ENCODE data around the gene SOX13. TPM values are rescaled to one million over a fixed set of nuclear protein-coding genes. Genes with fewer than 3 reads are reported as not detected.

Gene SOX13
- polyA plus RNA-seq, 1 donor (not counting 4 experiments of a cell fraction or from before 2014, with no cell fraction given), result 4.9 TPM

DNA sequence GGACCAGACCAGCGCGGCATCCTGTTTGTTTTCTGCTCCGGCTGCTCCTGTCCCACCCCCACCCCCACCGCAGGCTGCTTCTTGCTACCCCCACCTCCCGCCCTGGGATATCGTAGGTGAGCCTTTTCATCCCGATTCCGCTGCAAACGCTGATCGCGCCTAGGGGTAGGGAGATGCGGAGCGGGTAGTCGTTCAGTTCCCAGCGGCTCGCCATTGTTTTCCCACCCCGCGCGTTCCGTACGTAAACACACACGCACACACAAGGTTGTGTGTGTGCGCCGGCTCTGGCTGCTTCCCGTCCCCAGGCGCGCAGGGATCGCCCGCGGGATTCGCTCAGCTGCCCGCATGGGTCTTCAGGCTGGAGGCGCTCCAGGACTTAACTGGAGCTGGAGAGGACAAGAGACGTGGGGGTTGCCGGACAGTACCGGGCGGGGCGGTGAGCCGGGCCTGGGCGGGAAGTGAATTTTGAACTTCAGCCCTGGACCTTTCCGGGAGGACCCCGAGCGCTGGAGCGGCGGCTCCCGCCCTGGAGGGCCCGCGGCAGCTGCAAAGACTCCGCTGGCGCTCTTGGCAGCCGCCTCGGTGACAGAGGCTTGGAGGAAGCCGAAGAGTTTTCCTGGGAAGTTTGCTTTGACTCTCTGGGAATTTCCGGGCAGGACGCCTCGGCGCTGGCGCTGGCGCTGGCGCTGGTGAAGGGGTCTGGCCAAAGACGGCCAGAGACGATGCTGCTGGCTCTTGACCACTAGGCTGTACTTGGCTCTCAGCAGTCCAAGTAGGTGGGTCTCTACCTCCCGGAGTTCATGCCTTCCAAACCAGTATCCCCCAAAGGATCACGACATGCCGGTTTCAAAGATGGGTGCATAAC, 1.6 kb downstream of the SOX13 start:
- Histone ChIP-seq H3K27me3 (ENCODE audit: control insufficient read depth, extremely low read depth, insufficient read depth, low read length) (no peaks in the 10 kb centered on the region), H3K9me3 (ENCODE audit: control insufficient read depth, low read depth, low read length) (no peaks in the 10 kb centered on the region), H4K20me1 (ENCODE audit: control insufficient read depth, extremely low read depth, insufficient read depth, low read length) (no peaks in the 10 kb centered on the region), H2AFZ (ENCODE audit: control insufficient read depth, low read length) (peak overlapping the region; percentile 93), H3K9ac (ENCODE audit: control insufficient read depth, extremely low read depth, insufficient read depth, low read length) (peak overlapping the region; percentile 75), H3K27ac (ENCODE audit: control insufficient read depth, insufficient read depth, low read length) (peak overlapping the region; percentile 30), H3K4me2 (ENCODE audit: control insufficient read depth, extremely low read depth, insufficient read depth, low read depth, low read length) (peak overlapping the region; percentile 95), H3K79me2 (ENCODE audit: control insufficient read depth, insufficient read depth, low read length) (peaks cover 13% of the 10 kb centered on the region), H3K4me3 (ENCODE audit: control insufficient read depth in 2 of 3, extremely low read depth in 1 of 3, insufficient read depth in 2 of 3, low read depth in 1 of 3, low read length in 3 of 3) (peak overlapping the region; percentile 72 to 84 (median 75)), H3K4me1 (ENCODE audit: control insufficient read depth, extremely low read depth, insufficient read depth, low read length) (peaks cover 7% of the 10 kb centered on the region), H3K9me1 (ENCODE audit: control insufficient read depth, extremely low read depth, insufficient read depth, low read length) (no peaks in the 10 kb centered on the region), H3K36me3 (ENCODE audit: control insufficient read depth in 2 of 2, extremely low read depth in 1 of 2, insufficient read depth in 2 of 2, low read length in 2 of 2) (no peaks in the 10 kb centered on the region)
- FAIRE-seq, result no peak
- dilution Hi-C loops (cut with MboI; ENCODE audit: extremely low pct_ligation_motif_present, low sequenced_read_pairs), result no loop called here
- DNase-seq (ENCODE audit: low read depth, low spot score), result no peak
- TF ChIP-seq, protein P1, sequence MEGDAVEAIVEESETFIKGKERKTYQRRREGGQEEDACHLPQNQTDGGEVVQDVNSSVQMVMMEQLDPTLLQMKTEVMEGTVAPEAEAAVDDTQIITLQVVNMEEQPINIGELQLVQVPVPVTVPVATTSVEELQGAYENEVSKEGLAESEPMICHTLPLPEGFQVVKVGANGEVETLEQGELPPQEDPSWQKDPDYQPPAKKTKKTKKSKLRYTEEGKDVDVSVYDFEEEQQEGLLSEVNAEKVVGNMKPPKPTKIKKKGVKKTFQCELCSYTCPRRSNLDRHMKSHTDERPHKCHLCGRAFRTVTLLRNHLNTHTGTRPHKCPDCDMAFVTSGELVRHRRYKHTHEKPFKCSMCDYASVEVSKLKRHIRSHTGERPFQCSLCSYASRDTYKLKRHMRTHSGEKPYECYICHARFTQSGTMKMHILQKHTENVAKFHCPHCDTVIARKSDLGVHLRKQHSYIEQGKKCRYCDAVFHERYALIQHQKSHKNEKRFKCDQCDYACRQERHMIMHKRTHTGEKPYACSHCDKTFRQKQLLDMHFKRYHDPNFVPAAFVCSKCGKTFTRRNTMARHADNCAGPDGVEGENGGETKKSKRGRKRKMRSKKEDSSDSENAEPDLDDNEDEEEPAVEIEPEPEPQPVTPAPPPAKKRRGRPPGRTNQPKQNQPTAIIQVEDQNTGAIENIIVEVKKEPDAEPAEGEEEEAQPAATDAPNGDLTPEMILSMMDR (optimal IDR thresholded peaks at IDR 0.05 in 1 of 3, IDR thresholded peaks at IDR 0.05 in 1 of 3, conservative IDR thresholded peaks at IDR 0.05 in 1 of 3; ENCODE audit: extremely low read depth in 1 of 3, insufficient read depth in 2 of 3, low read length in 3 of 3), result peak in 1 of 3 experiments; percentile 4
- no peak for TF ChIP-seq EZH2 (IDR thresholded peaks at IDR 0.05; ENCODE audit: low read length)

GRCh38 chr1:204075139-204075521, 2.2 kb downstream of the SOX13 start:
- H3K9me3 ChIP-seq (ENCODE audit: control insufficient read depth, low read depth, low read length), result no peaks in the 10 kb centered on the region
- H3K4me3 ChIP-seq (ENCODE audit: control insufficient read depth in 2 of 3, extremely low read depth in 1 of 3, insufficient read depth in 2 of 3, low read depth in 1 of 3, low read length in 3 of 3), result peak overlapping the region; percentile 72 to 84 (median 75)
- H3K9me1 ChIP-seq (ENCODE audit: control insufficient read depth, extremely low read depth, insufficient read depth, low read length), result no peaks in the 10 kb centered on the region
- peaks cover 17% of the 10 kb centered on the region for H3K79me2 ChIP-seq (ENCODE audit: control insufficient read depth, insufficient read depth, low read length)
- DNase-seq (ENCODE audit: low read depth, low spot score), result no peak
- H3K4me1 ChIP-seq (ENCODE audit: control insufficient read depth, extremely low read depth, insufficient read depth, low read length), result peaks cover 14% of the 10 kb centered on the region
- H3K27me3 ChIP-seq (ENCODE audit: control insufficient read depth, extremely low read depth, insufficient read depth, low read length), result no peaks in the 10 kb centered on the region
- H2AFZ ChIP-seq (ENCODE audit: control insufficient read depth, low read length), result peak overlapping the region; percentile 93
- H3K9ac ChIP-seq (ENCODE audit: control insufficient read depth, extremely low read depth, insufficient read depth, low read length), result peak overlapping the region; percentile 52
- no peaks in the 10 kb centered on the region for H4K20me1 ChIP-seq (ENCODE audit: control insufficient read depth, extremely low read depth, insufficient read depth, low read length)
- H3K4me2 ChIP-seq (ENCODE audit: control insufficient read depth, extremely low read depth, insufficient read depth, low read depth, low read length), result peak overlapping the region; percentile 95
- FAIRE-seq, result no peak
- no peak overlapping the region for H3K27ac ChIP-seq (ENCODE audit: control insufficient read depth, insufficient read depth, low read length)
- dilution Hi-C loops (cut with MboI; ENCODE audit: extremely low pct_ligation_motif_present, low sequenced_read_pairs), result no loop called here
- no peaks in the 10 kb centered on the region for H3K36me3 ChIP-seq (ENCODE audit: control insufficient read depth in 2 of 2, extremely low read depth in 1 of 2, insufficient read depth in 2 of 2, low read length in 2 of 2)
- TF ChIP-seq, protein P1 (optimal IDR thresholded peaks at IDR 0.05 in 1 of 3, IDR thresholded peaks at IDR 0.05 in 1 of 3, conservative IDR thresholded peaks at IDR 0.05 in 1 of 3; ENCODE audit: extremely low read depth in 1 of 3, insufficient read depth in 2 of 3, low read length in 3 of 3), result peak in 1 of 3 experiments; percentile 10
- TF ChIP-seq EZH2 (IDR thresholded peaks at IDR 0.05; ENCODE audit: low read length), result no peak
